Neuronal stem cell (in vitro differentiated cells): ENCODE data around the gene PPP2R5C.
A peak's percentile ranks its signal among the peaks of the same experiment; 100 is the strongest.

Experiments
- DNase-seq: peaks from one replicate; pipeline ENCODE4 v3.0.0-alpha.2; 2013; ENCODE audit warnings: low spot score
- H2AFZ ChIP-seq: one replicate; pipeline ENCODE4 v1.6.1; 2013; ENCODE audit warnings: mild to moderate bottlenecking, low read length, inconsistent platforms
- H2AK5ac ChIP-seq: 2 replicates; pipeline ENCODE4 v1.6.1; 2013; ENCODE audit warnings: low read depth, mild to moderate bottlenecking, inconsistent platforms, low read length, moderate library complexity, mixed read lengths
- H2BK120ac ChIP-seq: 2 replicates; pipeline ENCODE4 v1.6.1; 2013; ENCODE audit warnings: low read depth, mild to moderate bottlenecking, inconsistent platforms, low read length, moderate library complexity, mixed read lengths
- H2BK12ac ChIP-seq: one replicate; pipeline ENCODE4 v1.6.1; 2013; ENCODE audit warnings: low read length, inconsistent platforms
- H2BK15ac ChIP-seq: 2 replicates; pipeline ENCODE4 v1.6.1; 2013; ENCODE audit warnings: mild to moderate bottlenecking, low read length, inconsistent platforms, mixed read lengths
- H2BK5ac ChIP-seq: one replicate; pipeline ENCODE4 v1.6.1; 2013; ENCODE audit warnings: inconsistent platforms, mild to moderate bottlenecking, low read length, moderate library complexity
- H3K14ac ChIP-seq: one replicate; pipeline ENCODE4 v1.6.1; 2013; ENCODE audit warnings: low read length, inconsistent platforms
- H3K18ac ChIP-seq: 2 replicates; pipeline ENCODE4 v1.6.1; 2013; ENCODE audit warnings: low read length, inconsistent platforms
- H3K23ac ChIP-seq: 2 replicates; pipeline ENCODE4 v1.6.1; 2013; ENCODE audit warnings: low read depth, mild to moderate bottlenecking, mixed read lengths, low read length, inconsistent platforms; ENCODE audit not compliant: poor library complexity
- H3K27ac ChIP-seq: replicated peaks from 3 replicates; pipeline ENCODE4 v1.5.1; 2013; ENCODE audit warnings: low read length, inconsistent platforms
- H3K27me3 ChIP-seq, 3 experiments: 2 replicates each; pipeline ENCODE4 v1.6.1; 2013; ENCODE audit warnings: low read length in 3 of 3, mild to moderate bottlenecking in 2 of 3, inconsistent platforms in 1 of 3, low read depth in 1 of 3, mixed read lengths in 1 of 3, moderate library complexity in 1 of 3; ENCODE audit not compliant: control insufficient read depth in 3 of 3, insufficient read depth in 3 of 3
- H3K36me3 ChIP-seq, 2 donors: replicated peaks in 1 of 2; 2 replicates each; pipeline ENCODE4 v1.6.1; 2013; ENCODE audit warnings: low read length in 2 of 2; ENCODE audit not compliant: control insufficient read depth in 2 of 2, insufficient read depth in 2 of 2
- H3K4ac ChIP-seq: 2 replicates; pipeline ENCODE4 v1.6.1; 2013; ENCODE audit warnings: inconsistent platforms, mild to moderate bottlenecking, low read length, moderate library complexity
- H3K4me1 ChIP-seq, 2 donors: 1 replicate in 1 of 2; 2 replicates in 1 of 2; pipeline ENCODE4 v1.6.1; 2013; ENCODE audit warnings: low read length in 2 of 2, low read depth in 1 of 2; ENCODE audit not compliant: control insufficient read depth in 2 of 2, insufficient read depth in 1 of 2
- H3K4me2 ChIP-seq: one replicate; pipeline ENCODE4 v1.6.1; 2013; ENCODE audit warnings: mild to moderate bottlenecking, low read length, inconsistent platforms; ENCODE audit not compliant: insufficient read depth, poor library complexity, severe bottlenecking
- H3K4me3 ChIP-seq, 2 donors: 2 replicates each; pipeline ENCODE4 v1.5.1; 2013; ENCODE audit warnings: low read length in 2 of 2, mild to moderate bottlenecking in 2 of 2, inconsistent platforms in 1 of 2, moderate library complexity in 1 of 2
- H3K79me1 ChIP-seq: one replicate; pipeline ENCODE4 v1.6.1; 2013; ENCODE audit warnings: low read depth, mild to moderate bottlenecking, inconsistent platforms, low read length, moderate library complexity
- H3K9ac ChIP-seq: one replicate; pipeline ENCODE4 v1.6.1; 2013; ENCODE audit warnings: mild to moderate bottlenecking, low read depth, low read length, inconsistent platforms; ENCODE audit not compliant: poor library complexity
- H3K9me3 ChIP-seq, 2 donors: replicated peaks in 1 of 2; 2 replicates each; pipeline versions ENCODE3 to v1.6.1; 2013; ENCODE audit warnings: low read length in 2 of 2, mild to moderate bottlenecking in 2 of 2, inconsistent platforms in 1 of 2, low read depth in 1 of 2, mixed read lengths in 1 of 2, moderate library complexity in 1 of 2; ENCODE audit not compliant: control insufficient read depth in 2 of 2, insufficient read depth in 1 of 2
- H4K8ac ChIP-seq: one replicate; pipeline ENCODE4 v1.6.1; 2013; ENCODE audit warnings: low read depth, mild to moderate bottlenecking, inconsistent platforms, low read length, moderate library complexity
- H4K91ac ChIP-seq: one replicate; pipeline ENCODE4 v1.6.1; 2013; ENCODE audit warnings: low read length, low read depth, mild to moderate bottlenecking, inconsistent platforms; ENCODE audit not compliant: poor library complexity
- WGBS, 2 donors: extraction: QIAGEN DNeasy Blood & Tissue Kit; methylation state at CpG; one replicate each; pipeline ENCODE4 v1.1.7; 2013; ENCODE audit warnings: missing lambda C conversion rate in 2 of 2, mixed read lengths in 1 of 2; ENCODE audit not compliant: insufficient read length in 2 of 2, insufficient replicate concordance in 1 of 2; ENCODE audit errors: extremely low coverage in 2 of 2; 5-methylcytosine and 5-hydroxymethylcytosine counted together

The PPP2R5C gene

DNA sequence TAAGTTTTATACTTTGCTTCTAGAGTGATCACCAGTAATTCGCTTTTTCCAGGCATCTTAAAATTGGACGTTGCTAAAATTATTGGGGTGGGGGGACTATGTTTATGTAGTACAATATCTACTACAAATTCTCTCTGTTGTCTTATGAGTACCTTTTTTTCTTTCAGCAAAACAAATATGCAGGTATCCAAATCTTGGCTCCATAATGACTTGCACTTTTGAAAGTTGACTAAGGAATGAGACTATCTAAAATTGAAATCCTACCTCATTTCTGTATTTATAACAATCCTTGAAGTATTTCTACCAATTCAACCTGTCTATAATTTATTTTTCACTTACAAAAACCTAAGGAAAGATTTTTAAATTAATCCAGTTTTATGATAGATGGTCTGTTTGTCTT lies 205.2 kb downstream of the PPP2R5C start:
- H3K23ac ChIP-seq = no peak overlapping the region
- H3K4ac ChIP-seq = no peak overlapping the region
- peaks cover 16% of the 10 kb centered on the region for H3K79me1 ChIP-seq
- no peaks in the 10 kb centered on the region for H3K4me1 ChIP-seq
- H3K27me3 ChIP-seq = peaks cover 0 to 2% (median 0%) of the 10 kb centered on the region in 3 experiments
- no peak overlapping the region for H3K4me3 ChIP-seq
- H2AFZ ChIP-seq = no peak overlapping the region
- H2BK120ac ChIP-seq = no peak overlapping the region
- peaks cover 5 to 43% of the 10 kb centered on the region in 2 donors for H3K36me3 ChIP-seq
- H3K27ac ChIP-seq = no peak overlapping the region
- no peaks in the 10 kb centered on the region for H3K9me3 ChIP-seq
- H3K14ac ChIP-seq = no peak overlapping the region
- DNase-seq = no peak
- no peak overlapping the region for H3K9ac ChIP-seq
- H2BK15ac ChIP-seq = no peak overlapping the region
- H2AK5ac ChIP-seq = no peak overlapping the region
- WGBS, 2 donors = no CpG with 5 or more reads among the region's 2 CpGs
- H3K4me2 ChIP-seq = no peak overlapping the region
- no peak overlapping the region for H4K8ac ChIP-seq
- no peak overlapping the region for H4K91ac ChIP-seq
- H3K18ac ChIP-seq = no peak overlapping the region
- H2BK5ac ChIP-seq = no peak overlapping the region
- no peak overlapping the region for H2BK12ac ChIP-seq

DNA sequence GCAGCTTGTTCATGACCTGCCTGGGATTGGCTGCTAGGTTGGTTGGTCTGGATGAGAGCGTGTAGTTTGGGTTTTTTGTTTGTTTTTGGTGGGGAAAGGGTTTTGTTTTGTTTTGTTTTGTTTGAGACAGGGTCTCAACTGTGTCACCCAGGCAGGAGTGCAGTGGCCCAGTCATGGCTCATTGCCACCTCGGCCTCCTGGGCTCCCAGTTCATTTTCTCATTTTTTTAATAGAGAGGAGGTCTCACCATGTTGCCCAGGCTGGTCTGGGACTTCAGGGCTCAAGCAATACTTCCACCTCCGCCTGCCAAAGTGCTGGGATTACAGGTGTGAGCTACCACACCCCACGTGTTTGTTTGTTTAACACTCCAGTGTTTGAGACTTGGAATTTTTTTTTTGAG lies 206.7 kb downstream of the PPP2R5C start:
- no peak for DNase-seq
- H3K9me3 ChIP-seq = no peaks in the 10 kb centered on the region
- H3K36me3 ChIP-seq = peaks cover 5 to 46% of the 10 kb centered on the region in 2 donors
- peaks cover 13% of the 10 kb centered on the region for H3K79me1 ChIP-seq
- H3K14ac ChIP-seq = no peak overlapping the region
- H2BK120ac ChIP-seq = no peak overlapping the region
- H4K8ac ChIP-seq = no peak overlapping the region
- H2AK5ac ChIP-seq = no peak overlapping the region
- no peak overlapping the region for H3K4ac ChIP-seq
- H2BK5ac ChIP-seq = no peak overlapping the region
- no peak overlapping the region for H3K4me3 ChIP-seq
- H3K4me2 ChIP-seq = no peak overlapping the region
- H4K91ac ChIP-seq = no peak overlapping the region
- no peaks in the 10 kb centered on the region for H3K27me3 ChIP-seq
- no peak overlapping the region for H2AFZ ChIP-seq
- no peak overlapping the region for H3K18ac ChIP-seq
- 100% methylated on average over 1 of the region's 4 CpGs; no CpG with 5 or more reads in 1 of the 2 donors for WGBS, 2 donors
- no peak overlapping the region for H2BK15ac ChIP-seq
- no peak overlapping the region for H3K27ac ChIP-seq
- H2BK12ac ChIP-seq = no peak overlapping the region
- H3K4me1 ChIP-seq = no peaks in the 10 kb centered on the region
- no peak overlapping the region for H3K23ac ChIP-seq
- H3K9ac ChIP-seq = no peak overlapping the region

DNA sequence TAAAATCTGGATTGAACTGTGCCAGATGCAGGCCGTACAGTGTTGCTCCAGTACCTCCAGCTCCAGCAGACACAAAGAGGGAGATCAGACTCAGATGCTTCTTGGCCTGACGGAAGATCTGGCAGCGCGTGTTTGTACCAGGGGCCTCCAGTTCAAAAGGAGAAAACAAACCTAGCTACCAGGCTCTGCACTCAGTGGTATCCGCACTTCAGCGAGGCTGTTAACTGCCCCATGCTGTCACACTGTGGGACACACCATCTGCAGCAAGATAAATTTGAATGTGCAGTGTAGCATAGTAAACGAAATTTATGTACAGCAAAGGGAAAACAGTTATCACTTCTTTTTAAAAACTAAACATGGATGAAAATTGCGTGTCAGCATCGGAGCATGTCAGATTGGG lies 208.0 kb downstream of the PPP2R5C start:
- Histone ChIP-seq H2AK5ac (no peak overlapping the region), H2BK5ac (no peak overlapping the region), H3K14ac (no peak overlapping the region), H4K91ac (no peak overlapping the region), H2BK15ac (no peak overlapping the region), H3K9ac (no peak overlapping the region), H3K4me3 (no peak overlapping the region), H3K4me2 (no peak overlapping the region), H3K79me1 (peaks cover 15% of the 10 kb centered on the region), H3K23ac (no peak overlapping the region), H2BK12ac (no peak overlapping the region), H4K8ac (no peak overlapping the region), H3K18ac (no peak overlapping the region), H3K27me3 (no peaks in the 10 kb centered on the region), H2BK120ac (no peak overlapping the region), H3K4ac (no peak overlapping the region), H3K36me3 (peaks cover 5 to 57% of the 10 kb centered on the region in 2 donors), H3K4me1 (no peaks in the 10 kb centered on the region), H3K27ac (no peak overlapping the region), H3K9me3 (no peaks in the 10 kb centered on the region), H2AFZ (no peak overlapping the region)
- no CpG with 5 or more reads among the region's 9 CpGs for WGBS, 2 donors
- no peak for DNase-seq

DNA sequence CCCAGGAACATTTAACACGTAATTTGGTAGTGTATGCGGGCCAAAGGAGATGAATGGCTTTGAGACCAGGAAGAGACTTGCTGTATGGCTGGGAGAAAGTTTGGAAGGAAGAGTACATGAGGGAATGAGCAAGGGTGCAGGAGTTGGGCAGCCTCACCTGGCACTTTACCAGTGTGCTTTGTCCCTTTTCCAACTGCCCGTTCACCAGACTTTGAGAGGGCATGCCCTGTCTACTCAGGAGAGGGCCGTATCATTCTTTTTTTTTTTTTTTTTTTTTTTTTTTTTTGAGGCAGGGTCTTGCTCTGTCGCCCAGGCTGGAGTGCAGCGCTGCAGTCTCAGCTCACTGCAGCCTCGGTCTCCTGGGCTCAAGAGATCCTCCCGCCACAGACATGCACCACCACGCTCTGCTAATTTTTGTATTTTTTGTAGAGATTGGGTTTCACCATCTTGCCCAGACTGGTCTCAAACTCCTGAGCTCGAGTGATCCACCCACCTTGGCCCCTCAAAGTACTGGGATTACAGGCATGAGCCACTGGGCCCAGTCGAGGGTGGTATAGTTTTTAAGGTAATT lies 209.4 kb downstream of the PPP2R5C start:
- H3K27me3 ChIP-seq = no peaks in the 10 kb centered on the region
- no peak overlapping the region for H3K23ac ChIP-seq
- no peak overlapping the region for H3K4ac ChIP-seq
- H2BK120ac ChIP-seq = no peak overlapping the region
- H2BK12ac ChIP-seq = no peak overlapping the region
- no peak for DNase-seq
- H3K27ac ChIP-seq = no peak overlapping the region
- H2AFZ ChIP-seq = no peak overlapping the region
- H3K79me1 ChIP-seq = peaks cover 11% of the 10 kb centered on the region
- no peak overlapping the region for H3K4me2 ChIP-seq
- H4K8ac ChIP-seq = no peak overlapping the region
- peaks cover 7 to 69% of the 10 kb centered on the region in 2 donors for H3K36me3 ChIP-seq
- H4K91ac ChIP-seq = no peak overlapping the region
- no peak overlapping the region for H2BK5ac ChIP-seq
- no peak overlapping the region for H3K4me3 ChIP-seq
- no peak overlapping the region for H3K14ac ChIP-seq
- peak overlapping the region; percentile 28 for H3K18ac ChIP-seq
- H2AK5ac ChIP-seq = no peak overlapping the region
- H3K9ac ChIP-seq = no peak overlapping the region
- no peaks in the 10 kb centered on the region for H3K9me3 ChIP-seq
- no CpG with 5 or more reads among the region's 11 CpGs for WGBS, 2 donors
- no peaks in the 10 kb centered on the region for H3K4me1 ChIP-seq
- H2BK15ac ChIP-seq = no peak overlapping the region
